GM18499 (cell line): ENCODE measurements around the gene DNAJB13.

Source experiments
- ATAC-seq: cut with Tn5 transposase; IDR thresholded peaks from one replicate; pipeline ENCODE4 v1.9.1; 2021; ENCODE audit warnings: moderate number of reproducible peaks; ENCODE audit not compliant: insufficient read depth, unreplicated experiment

Gene DNAJB13

DNA sequence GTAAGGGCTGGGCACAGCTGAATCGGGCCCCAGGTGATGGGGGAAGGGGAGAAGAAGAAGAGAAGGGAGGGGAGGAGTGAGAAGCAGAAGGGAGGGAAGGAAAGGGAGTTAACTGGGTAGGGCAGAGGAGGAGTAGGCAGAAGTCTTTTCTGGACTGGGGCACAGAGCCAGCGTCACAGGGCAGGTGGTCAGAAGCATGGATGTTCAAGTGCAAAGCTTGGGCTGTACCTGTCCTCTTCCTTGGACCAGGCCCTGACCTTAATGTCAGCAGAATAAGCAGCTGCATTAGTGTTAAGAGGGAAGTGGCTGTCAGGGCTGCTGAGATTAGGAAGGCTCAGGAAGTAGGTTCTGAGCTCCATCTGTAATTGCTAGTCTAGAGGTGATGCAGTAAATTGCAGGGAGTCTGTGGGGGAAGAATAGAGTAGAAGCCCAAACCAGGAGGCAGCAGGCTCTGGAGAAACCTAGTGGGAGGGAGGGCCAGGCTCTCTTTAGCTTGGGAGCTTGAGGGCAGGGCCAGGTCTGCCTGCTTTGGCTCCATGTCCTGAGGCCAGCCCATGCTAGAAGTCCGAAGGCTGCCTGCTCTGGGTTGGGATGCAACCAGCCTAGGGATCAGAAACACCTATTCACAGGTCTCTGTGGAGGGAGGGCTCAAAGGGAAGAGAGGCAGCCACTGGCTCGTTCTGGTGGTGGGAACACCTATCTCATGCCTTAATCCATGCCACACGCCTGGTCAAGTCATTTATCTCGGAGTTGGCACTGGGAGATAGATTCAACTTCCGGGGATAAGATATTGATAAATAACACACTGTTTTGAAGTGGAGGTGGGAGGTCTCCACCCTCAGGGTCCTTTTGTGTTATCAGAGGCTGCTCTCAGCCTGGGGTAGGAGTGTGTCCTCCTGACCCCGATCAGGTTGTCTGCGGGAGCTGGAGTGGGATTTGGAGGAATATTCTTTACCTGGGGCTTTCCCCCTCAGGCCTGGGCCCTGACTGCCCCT is 59.8 kb downstream of the DNAJB13 start:
- ATAC-seq: no peak

DNA sequence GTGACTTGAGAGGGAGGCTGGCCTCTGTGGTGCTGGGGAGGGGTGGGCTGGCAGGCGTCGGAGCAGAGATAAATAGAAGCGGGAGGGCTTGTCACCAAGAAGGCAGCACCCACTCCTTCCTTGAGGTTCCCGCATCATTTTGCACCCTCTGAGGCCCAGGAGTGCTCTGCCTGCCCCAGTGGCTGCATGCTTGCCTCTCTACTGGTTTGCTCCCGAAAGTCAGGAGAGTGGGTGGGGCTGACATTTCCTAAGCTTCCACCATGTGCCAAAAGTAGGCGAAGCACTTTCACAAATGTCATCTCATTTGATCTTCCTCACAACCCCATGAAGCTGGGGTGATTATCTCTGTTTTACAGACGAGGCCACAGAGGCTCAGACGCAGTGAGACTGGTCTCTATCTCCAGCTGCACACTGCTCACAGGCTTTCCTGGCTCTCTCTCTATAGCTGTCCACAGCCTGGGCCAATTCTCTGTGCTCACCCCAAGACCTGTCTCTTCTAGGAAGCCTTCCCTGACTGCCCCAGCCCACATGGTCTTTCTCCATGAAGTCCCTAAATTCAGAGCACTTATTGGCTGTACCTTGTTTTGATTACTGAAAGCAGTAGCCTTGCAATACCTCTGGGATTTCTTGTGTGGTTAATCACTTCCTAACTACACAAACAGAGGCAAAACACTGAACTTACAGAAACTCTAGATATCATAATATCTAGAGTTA is 60.7 kb downstream of the DNAJB13 start:
- ATAC-seq: peak; percentile 82

DNA sequence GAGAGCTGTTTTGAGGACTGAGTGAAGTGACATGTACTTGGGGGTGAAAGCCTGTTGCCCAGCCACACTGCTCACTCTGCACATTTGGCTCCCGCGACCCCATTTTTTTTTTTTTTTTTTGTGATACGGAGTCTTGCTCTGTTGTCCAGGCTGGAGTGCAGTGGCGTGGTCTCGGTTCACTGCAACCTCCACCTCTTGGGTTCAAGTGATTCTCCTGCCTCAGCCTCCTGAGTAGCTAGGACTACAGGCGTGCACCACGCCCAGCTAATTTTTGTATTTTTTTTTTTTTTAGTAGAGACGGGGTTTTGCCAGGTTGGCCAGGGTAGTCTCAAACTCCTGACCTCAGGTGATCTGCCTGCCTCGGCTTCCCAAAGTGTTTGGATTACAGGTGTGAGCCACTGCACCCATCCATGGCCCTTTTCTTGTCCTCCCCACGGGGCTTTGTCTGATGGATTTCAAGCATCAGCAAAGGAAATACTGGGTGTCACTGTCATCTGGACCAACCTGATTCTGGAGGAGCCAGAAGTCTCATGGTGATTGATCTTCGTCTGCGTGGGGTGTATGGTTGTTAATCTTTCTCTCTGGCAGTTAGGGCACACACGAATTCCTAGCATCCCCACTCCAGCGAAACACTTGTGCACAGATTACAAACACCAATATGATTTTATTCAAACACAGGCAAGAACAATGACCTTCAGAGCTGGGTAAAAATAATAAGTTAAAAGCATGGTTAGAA is 61.4 kb downstream of the DNAJB13 start:
- no peak for ATAC-seq

DNA sequence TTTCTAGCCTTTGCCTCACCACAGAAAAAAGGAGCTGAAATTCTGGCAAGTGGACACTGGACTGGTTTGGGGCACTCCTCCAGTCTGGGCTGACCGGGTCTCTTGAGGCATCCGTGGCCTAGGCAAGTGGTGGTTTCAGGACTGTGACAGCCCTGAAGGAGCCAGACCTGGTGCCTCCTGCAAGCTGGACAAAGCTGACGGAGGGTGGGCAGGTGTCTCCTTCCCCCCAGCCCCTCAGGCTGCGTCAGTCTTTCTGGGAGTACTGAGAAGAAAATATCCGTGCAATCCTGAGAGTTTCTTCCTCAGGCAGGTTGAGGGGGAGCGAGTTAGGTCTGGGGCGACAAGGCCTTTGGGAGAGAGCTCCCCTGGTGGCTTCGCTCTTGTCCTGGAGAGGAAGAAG is 62.3 kb downstream of the DNAJB13 start:
- no peak for ATAC-seq

DNA sequence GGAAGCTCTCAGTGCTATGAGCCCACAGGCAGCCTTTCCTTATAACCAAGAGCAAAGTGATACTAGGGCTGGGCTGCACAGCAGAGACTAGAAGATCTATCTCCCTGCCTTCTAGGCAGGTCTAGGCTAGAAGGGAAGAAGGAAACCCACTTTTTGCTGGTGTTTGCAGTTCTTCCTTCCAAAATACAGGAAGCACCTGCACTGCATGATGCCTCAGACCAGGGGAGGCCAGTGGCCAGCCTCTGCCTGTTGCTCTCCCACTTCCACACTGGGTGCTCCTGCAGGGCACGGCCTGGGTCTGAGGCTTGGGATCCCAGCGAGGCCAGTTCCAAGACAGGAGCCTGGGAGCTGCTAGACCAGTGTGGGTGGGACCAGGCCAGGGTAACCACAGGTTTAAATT is 64.1 kb downstream of the DNAJB13 start:
- ATAC-seq: no peak

DNA sequence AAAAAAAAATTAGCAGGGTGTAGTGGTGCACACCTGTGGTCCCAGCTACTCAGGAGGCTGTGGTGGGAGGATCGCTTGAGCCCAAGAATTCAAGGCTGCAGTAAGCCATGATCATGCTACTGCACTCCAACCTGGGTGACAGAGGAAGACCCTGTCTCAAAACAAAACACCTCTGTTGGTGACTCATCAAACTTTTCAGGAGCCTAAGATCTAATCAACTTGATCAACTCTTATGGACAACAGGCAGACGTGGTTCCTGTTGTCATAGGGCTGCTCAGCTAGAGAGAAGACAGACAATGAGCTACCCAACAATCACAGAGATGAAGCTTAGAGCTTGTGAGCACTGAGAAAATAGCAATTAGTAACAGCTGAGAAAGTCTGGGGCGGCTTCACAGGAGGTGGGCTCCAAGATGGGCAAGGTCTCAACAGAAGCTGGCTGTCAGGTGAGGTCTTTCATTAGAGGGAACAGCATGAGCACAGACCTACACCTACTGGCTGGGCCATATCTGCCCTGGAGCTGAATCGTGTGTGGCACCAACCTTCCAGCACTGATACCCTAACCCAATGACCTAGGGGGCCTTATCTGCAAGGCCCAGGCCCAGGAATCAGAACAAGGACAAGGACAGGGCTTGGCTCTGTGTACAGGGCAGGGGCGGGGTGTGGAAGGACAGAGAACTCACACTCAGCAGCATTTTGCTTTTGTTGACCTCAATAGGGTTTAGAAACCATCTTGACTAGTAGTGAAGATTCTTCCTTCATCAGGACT is 65.3 kb downstream of the DNAJB13 start:
- no peak for ATAC-seq

DNA sequence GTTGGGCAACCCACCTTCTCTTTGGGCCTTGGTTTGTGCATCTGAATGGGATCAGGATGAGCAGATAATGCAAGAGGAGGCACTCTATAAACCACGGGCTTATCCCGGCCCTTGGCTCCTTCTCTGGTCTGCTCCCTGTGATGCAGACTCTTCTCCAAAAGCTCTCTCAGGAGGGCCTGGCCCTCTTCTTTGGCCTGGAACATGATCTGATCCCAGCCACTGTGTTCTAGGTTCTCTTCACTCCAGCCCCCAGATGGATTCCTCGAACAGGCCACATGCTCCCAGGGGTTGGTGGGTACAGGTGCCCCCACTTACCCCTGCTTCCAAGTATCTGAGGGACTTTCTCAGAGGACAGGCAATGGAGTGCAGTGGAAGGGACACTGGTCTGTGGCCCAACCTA is 66.8 kb downstream of the DNAJB13 start:
- no peak for ATAC-seq

DNA sequence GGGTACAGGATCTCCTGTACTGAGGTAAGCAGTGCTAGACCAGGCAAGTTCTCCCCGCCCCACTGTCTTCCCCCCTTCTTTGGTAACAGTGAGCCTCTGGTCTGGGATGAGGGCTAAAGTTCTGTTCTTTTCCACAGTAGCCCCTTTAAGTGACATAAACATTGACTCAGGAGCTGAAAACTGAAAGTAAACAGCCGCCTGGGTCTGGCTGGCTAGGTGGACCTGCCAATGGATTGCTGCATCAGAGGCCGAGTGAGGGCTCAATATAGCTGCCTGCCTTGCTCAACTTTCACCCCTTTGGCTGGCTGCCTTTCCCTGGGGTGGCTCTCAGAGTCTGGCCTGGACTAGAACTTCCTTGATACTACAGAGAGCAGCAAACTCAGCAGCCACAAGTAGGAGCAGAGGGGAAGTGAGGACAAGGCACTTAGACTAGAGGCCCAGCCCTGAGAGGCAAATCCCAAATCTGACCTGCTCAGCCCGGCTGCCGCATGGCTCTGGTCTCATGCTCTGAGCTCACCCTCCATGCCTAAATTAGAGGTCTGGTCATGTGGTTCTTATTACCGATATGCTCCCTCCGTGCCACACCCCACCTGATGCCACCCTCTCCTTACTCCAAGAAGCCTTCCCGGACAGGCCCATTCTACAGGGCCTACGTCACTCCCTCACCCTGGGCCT is 67.6 kb downstream of the DNAJB13 start:
- no peak for ATAC-seq

DNA sequence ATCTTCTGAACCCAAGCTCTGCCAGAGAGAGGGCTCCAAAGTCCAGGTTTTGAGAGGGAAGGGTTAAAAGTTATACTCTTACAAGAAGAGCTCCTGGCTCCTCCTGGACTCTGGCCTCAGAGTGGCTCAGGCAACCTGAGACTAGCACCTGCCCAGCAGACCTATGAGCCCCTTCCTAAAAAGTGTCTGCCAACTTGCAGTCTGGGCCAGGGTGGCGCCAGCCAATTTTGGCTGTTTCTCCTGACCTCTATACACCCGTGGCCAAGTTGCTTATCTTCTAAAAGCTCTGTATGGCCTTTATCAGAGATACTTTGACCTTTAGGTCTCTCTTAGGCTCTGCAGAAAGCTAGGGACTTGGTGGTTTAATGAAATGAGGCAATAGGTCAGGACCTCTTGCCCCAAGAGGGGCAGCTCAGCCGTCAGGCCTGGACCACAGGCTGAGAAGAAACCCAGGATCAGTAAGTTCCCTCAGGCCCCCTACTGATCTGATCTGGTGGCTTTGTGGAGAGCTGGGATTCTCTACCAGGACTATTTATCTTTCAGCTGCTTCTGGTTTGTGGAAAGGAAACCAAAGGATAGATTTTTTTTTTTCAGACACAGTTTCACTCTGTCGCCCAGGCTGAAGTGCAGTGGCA is 68.4 kb downstream of the DNAJB13 start:
- ATAC-seq: no peak

DNA sequence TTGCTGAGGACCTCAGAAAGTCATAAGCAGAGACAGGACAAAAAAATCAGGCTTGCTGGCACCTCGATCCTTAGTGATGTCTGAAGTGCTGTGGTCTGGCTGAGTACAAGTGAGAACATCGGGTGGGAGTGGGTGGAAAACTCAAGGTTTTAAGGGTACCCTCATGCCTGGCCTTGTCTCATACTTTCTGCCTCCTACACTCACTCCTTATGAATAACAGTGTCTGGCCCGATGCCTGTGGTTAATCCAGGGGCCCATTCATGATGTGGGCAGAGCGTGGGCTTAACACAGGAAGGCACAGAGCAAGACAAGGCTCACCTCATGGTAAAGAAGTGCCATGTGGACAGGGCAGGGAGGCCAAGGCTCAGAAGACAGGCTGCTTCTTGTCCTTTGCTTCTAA is 69.0 kb downstream of the DNAJB13 start:
- no peak for ATAC-seq
